ENCODE data around the gene HDAC9. TPM values are rescaled to one million over a fixed set of nuclear protein-coding genes. Genes with fewer than 3 reads are reported as not detected.

The HDAC9 gene
- total and polyA plus RNA-seq, 2 of the 13 experiments (the other 11 are each of a cell fraction or from before 2014, with no cell fraction given): 0.05 to 0.07 TPM

DNA sequence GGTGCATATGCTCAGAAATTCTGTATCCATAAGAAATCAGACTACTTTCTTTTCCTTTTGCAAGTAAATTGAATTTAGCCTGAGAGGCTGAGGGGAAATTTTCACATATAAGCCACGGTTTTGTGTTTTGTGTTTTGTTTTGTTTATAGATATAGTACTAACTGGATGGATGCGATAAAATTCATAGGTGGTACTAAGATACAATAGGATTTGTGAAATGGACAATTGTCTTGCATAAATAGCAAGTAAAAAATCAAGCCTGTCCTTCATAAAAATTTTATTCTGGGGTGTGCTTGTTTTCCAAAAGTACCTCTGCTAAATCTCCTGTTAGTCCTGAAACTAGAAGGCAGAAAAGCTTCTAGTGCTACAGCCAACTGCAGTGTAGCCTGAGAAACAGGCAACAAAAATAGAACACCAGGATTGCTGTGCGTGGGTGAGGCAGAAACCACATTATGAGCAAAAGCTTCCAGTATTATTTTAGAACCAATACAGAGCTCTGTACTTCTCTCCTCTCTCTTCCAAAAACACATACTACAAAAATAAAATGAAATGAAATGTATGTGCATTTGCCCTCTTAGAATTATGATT lies 634 bp upstream of the HDAC9 start:
- Histone ChIP-seq H4K20me1 (ENCODE audit: insufficient read depth, low read length) (no peaks in the 10 kb centered on the region), H3K9ac (ENCODE audit: insufficient read depth, low read depth, low read length) (no peak overlapping the region), H3K36me3 (replicated peaks in 1 of 2; ENCODE audit: control insufficient read depth in 1 of 2, insufficient read depth in 2 of 2, low read length in 2 of 2) (no peaks in the 10 kb centered on the region), H3K27ac (ENCODE audit: extremely low read length, insufficient read depth, low read length) (no peak overlapping the region), H3K79me2 (ENCODE audit: insufficient read depth, low read length) (no peaks in the 10 kb centered on the region), H2AFZ (ENCODE audit: low read length) (no peak overlapping the region), H3K4me3 (replicated peaks in 1 of 3; ENCODE audit: insufficient read depth in 1 of 3, low read depth in 2 of 3, low read length in 3 of 3) (no peak overlapping the region), H3K27me3 (ENCODE audit: control insufficient read depth in 1 of 2, insufficient read depth in 2 of 2, low read length in 2 of 2) (no peaks in the 10 kb centered on the region), H3K9me3 (ENCODE audit: low read length) (no peaks in the 10 kb centered on the region), H3K4me1 (ENCODE audit: insufficient read depth, low read length) (no peaks in the 10 kb centered on the region), H3K4me2 (ENCODE audit: low read depth, low read length) (no peak overlapping the region)
- DNase-seq (ENCODE audit: low spot score) (no peak), FAIRE-seq (no peak), ATAC-seq (no peak)
- ChIA-PET POLR2A (no interaction called here), CTCF (ENCODE audit: low intra/inter-chr PET ratio, low total read pairs) (no interaction called here)
- under 1% methylated on average over 3 of the region's 3 CpGs for WGBS (ENCODE audit: low lambda C conversion rate)
- TF ChIP-seq CHD2 (IDR thresholded peaks at IDR 0.05; ENCODE audit: low read depth, low read length) (no peak), SRF (IDR thresholded peaks at IDR 0.05; ENCODE audit: low read depth, low read length) (no peak)
- TF ChIP-seq, protein P1, sequence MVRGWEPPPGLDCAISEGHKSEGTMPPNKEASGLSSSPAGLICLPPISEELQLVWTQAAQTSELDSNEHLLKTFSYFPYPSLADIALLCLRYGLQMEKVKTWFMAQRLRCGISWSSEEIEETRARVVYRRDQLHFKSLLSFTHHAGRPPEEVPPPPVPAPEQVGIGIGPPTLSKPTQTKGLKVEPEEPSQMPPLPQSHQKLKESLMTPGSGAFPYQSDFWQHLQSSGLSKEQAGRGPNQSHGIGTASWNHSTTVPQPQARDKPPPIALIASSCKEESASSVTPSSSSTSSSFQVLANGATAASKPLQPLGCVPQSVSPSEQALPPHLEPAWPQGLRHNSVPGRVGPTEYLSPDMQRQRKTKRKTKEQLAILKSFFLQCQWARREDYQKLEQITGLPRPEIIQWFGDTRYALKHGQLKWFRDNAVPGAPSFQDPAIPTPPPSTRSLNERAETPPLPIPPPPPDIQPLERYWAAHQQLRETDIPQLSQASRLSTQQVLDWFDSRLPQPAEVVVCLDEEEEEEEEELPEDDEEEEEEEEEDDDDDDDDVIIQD (CRISPR knock-in tag; IDR thresholded peaks at IDR 0.05; ENCODE audit: low read depth): no peak
- no TSS peak for BruUV-seq (replicated peaks)
- in situ Hi-C loops (cut with HindIII; ENCODE audit: extremely low pct_ligation_motif_present, low pct_unique_long_range_greater_than_20kb) (no loop called here), intact Hi-C loops (cut with micrococcal nuclease; ENCODE audit: unreplicated experiment) (no loop called here)

DNA sequence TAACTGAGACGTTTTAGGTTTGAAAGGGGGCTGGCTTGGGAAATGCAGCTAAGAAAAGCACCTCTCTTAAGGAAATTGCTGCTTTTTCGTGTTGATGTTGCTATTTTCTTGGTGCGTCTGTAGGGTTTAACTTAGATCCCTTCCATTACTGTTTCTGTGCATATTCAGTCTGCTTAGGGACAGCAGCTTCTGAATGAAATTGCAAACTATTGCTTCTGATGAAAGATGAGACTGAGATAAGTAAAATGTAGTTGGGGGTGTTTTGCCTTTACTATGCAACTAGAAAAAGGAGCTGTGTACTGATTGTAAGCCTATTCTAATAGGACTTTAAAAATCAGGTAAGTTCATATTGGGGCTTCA lies 772 bp downstream of the HDAC9 start:
- intact Hi-C loops (cut with micrococcal nuclease; ENCODE audit: unreplicated experiment): no loop called here
- ATAC-seq (no peak), FAIRE-seq (no peak), DNase-seq (ENCODE audit: low spot score) (no peak)
- Histone ChIP-seq H3K4me2 (ENCODE audit: low read depth, low read length) (no peak overlapping the region), H3K79me2 (ENCODE audit: insufficient read depth, low read length) (no peaks in the 10 kb centered on the region), H3K9me3 (ENCODE audit: low read length) (no peaks in the 10 kb centered on the region), H4K20me1 (ENCODE audit: insufficient read depth, low read length) (no peaks in the 10 kb centered on the region), H3K4me1 (ENCODE audit: insufficient read depth, low read length) (no peaks in the 10 kb centered on the region), H3K27ac (ENCODE audit: extremely low read length, insufficient read depth, low read length) (no peak overlapping the region), H3K27me3 (ENCODE audit: control insufficient read depth in 1 of 2, insufficient read depth in 2 of 2, low read length in 2 of 2) (no peaks in the 10 kb centered on the region), H3K4me3 (replicated peaks in 1 of 3; ENCODE audit: insufficient read depth in 1 of 3, low read depth in 2 of 3, low read length in 3 of 3) (no peak overlapping the region), H3K9ac (ENCODE audit: insufficient read depth, low read depth, low read length) (no peak overlapping the region), H3K36me3 (replicated peaks in 1 of 2; ENCODE audit: control insufficient read depth in 1 of 2, insufficient read depth in 2 of 2, low read length in 2 of 2) (no peaks in the 10 kb centered on the region), H2AFZ (ENCODE audit: low read length) (no peak overlapping the region)
- in situ Hi-C loops (cut with HindIII; ENCODE audit: extremely low pct_ligation_motif_present, low pct_unique_long_range_greater_than_20kb): no loop called here
- ChIA-PET POLR2A (no interaction called here), CTCF (ENCODE audit: low intra/inter-chr PET ratio, low total read pairs) (no interaction called here)
- WGBS (ENCODE audit: low lambda C conversion rate): 2% methylated on average over 3 of the region's 3 CpGs
- no TSS peak for BruUV-seq (replicated peaks)
- no peak for TF ChIP-seq TCF7 (IDR thresholded peaks at IDR 0.05; ENCODE audit: low read depth)
- no peak for TF ChIP-seq BORCS8-MEF2B (CRISPR knock-in tag; IDR thresholded peaks at IDR 0.05)
- TF ChIP-seq, protein P2, sequence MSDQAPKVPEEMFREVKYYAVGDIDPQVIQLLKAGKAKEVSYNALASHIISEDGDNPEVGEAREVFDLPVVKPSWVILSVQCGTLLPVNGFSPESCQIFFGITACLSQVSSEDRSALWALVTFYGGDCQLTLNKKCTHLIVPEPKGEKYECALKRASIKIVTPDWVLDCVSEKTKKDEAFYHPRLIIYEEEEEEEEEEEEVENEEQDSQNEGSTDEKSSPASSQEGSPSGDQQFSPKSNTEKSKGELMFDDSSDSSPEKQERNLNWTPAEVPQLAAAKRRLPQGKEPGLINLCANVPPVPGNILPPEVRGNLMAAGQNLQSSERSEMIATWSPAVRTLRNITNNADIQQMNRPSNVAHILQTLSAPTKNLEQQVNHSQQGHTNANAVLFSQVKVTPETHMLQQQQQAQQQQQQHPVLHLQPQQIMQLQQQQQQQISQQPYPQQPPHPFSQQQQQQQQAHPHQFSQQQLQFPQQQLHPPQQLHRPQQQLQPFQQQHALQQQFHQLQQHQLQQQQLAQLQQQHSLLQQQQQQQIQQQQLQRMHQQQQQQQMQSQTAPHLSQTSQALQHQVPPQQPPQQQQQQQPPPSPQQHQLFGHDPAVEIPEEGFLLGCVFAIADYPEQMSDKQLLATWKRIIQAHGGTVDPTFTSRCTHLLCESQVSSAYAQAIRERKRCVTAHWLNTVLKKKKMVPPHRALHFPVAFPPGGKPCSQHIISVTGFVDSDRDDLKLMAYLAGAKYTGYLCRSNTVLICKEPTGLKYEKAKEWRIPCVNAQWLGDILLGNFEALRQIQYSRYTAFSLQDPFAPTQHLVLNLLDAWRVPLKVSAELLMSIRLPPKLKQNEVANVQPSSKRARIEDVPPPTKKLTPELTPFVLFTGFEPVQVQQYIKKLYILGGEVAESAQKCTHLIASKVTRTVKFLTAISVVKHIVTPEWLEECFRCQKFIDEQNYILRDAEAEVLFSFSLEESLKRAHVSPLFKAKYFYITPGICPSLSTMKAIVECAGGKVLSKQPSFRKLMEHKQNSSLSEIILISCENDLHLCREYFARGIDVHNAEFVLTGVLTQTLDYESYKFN (CRISPR knock-in tag; conservative IDR thresholded peaks at IDR 0.05): no peak
- TF ChIP-seq FOXK1 (CRISPR knock-in tag; IDR thresholded peaks at IDR 0.05; ENCODE audit: borderline replicate concordance, low read depth): no peak
- TF ChIP-seq NFRKB (IDR thresholded peaks at IDR 0.05): no peak
- TF ChIP-seq ADNP (CRISPR knock-in tag; IDR thresholded peaks at IDR 0.05): no peak
- no peak for TF ChIP-seq GATAD2A (CRISPR knock-in tag; IDR thresholded peaks at IDR 0.05)
- TF ChIP-seq, protein P3, sequence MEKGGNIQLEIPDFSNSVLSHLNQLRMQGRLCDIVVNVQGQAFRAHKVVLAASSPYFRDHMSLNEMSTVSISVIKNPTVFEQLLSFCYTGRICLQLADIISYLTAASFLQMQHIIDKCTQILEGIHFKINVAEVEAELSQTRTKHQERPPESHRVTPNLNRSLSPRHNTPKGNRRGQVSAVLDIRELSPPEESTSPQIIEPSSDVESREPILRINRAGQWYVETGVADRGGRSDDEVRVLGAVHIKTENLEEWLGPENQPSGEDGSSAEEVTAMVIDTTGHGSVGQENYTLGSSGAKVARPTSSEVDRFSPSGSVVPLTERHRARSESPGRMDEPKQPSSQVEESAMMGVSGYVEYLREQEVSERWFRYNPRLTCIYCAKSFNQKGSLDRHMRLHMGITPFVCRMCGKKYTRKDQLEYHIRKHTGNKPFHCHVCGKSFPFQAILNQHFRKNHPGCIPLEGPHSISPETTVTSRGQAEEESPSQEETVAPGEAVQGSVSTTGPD (CRISPR knock-in tag; IDR thresholded peaks at IDR 0.05): no peak
- no peak for TF ChIP-seq BHLHE40 (IDR thresholded peaks at IDR 0.05; ENCODE audit: low read length)
- TF ChIP-seq NCOA2 (CRISPR knock-in tag; IDR thresholded peaks at IDR 0.05): no peak
- TF ChIP-seq ZBTB21 (CRISPR knock-in tag; IDR thresholded peaks at IDR 0.05): no peak
- no peak for TF ChIP-seq U2AF1 (optimal IDR thresholded peaks at IDR 0.05; ENCODE audit: low read depth, low read length)
